ENCODE measurements around the gene RHAG.

Gene RHAG

DNA sequence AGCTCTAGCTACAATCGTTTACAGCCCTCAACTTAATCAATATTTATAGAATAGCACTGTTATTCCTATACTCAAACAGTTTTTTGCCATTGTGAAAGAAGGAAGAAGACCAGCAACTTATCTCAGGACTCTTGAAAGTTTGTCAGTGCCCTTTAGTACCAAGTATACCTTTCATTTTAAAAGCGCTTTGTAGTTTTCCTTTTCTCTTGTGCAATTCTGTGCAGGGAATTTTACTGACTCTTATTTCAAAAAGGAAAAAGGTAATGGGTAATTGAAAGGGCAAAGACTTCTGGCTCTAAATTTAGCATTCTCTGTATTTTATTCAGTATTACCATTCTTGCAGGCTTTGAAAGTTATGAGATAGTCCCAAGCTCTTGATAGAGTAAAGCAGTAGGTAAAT is 16.8 kb upstream of the RHAG start:
- 89% methylated on average over 2 of the region's 2 CpGs for WGBS
- no peaks in the 10 kb centered on the region for H3K4me1 ChIP-seq (ENCODE audit: insufficient read depth, low read length)
- no peaks in the 10 kb centered on the region for H3K27me3 ChIP-seq (ENCODE audit: insufficient read depth, low read length)
- no peak overlapping the region for H3K4me3 ChIP-seq (ENCODE audit: low read length)
- no peak overlapping the region for H3K9ac ChIP-seq (ENCODE audit: low read depth, low read length)
- no peaks in the 10 kb centered on the region for H3K36me3 ChIP-seq (ENCODE audit: insufficient read depth, low read length)
- H3K9me3 ChIP-seq (ENCODE audit: insufficient read depth, low read depth, low read length), result no peaks in the 10 kb centered on the region
- no peak overlapping the region for H3K27ac ChIP-seq (ENCODE audit: low read depth, low read length)

GRCh38 chr6:49651239-49651638 is 14.6 kb upstream of the RHAG start:
- H3K9me3 ChIP-seq (ENCODE audit: insufficient read depth, low read depth, low read length), result no peaks in the 10 kb centered on the region
- H3K27ac ChIP-seq (ENCODE audit: low read depth, low read length), result no peak overlapping the region
- H3K27me3 ChIP-seq (ENCODE audit: insufficient read depth, low read length), result no peaks in the 10 kb centered on the region
- H3K4me3 ChIP-seq (ENCODE audit: low read length), result no peak overlapping the region
- no peak overlapping the region for H3K9ac ChIP-seq (ENCODE audit: low read depth, low read length)
- H3K36me3 ChIP-seq (ENCODE audit: insufficient read depth, low read length), result no peaks in the 10 kb centered on the region
- 100% methylated on average over 2 of the region's 2 CpGs for WGBS
- no peaks in the 10 kb centered on the region for H3K4me1 ChIP-seq (ENCODE audit: insufficient read depth, low read length)

DNA sequence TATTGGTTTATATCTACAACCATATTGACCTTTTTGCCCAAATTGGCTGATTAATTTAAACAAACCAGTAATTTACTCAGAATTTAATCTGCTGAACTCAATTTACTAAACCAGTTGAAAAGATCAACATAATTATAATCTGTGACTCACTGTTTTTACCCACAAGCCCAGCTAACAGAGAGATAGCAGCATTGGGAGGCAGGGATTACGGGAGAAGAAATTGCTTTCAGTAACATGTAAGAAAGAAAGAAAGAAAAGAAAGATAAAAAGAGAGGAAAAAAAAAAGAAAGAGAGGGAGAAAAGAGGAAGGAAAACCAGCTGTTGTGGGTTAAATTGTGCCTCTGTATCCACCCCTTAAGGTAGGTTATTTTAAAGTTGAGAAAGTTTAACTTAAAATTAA is 13.3 kb upstream of the RHAG start:
- Histone ChIP-seq H3K36me3 (ENCODE audit: insufficient read depth, low read length) (no peaks in the 10 kb centered on the region), H3K4me3 (ENCODE audit: low read length) (no peak overlapping the region), H3K27me3 (ENCODE audit: insufficient read depth, low read length) (no peaks in the 10 kb centered on the region), H3K27ac (ENCODE audit: low read depth, low read length) (no peak overlapping the region), H3K9me3 (ENCODE audit: insufficient read depth, low read depth, low read length) (no peaks in the 10 kb centered on the region), H3K4me1 (ENCODE audit: insufficient read depth, low read length) (no peaks in the 10 kb centered on the region), H3K9ac (ENCODE audit: low read depth, low read length) (no peak overlapping the region)
- WGBS, result 92% methylated on average over 1 of the region's 1 CpG

DNA sequence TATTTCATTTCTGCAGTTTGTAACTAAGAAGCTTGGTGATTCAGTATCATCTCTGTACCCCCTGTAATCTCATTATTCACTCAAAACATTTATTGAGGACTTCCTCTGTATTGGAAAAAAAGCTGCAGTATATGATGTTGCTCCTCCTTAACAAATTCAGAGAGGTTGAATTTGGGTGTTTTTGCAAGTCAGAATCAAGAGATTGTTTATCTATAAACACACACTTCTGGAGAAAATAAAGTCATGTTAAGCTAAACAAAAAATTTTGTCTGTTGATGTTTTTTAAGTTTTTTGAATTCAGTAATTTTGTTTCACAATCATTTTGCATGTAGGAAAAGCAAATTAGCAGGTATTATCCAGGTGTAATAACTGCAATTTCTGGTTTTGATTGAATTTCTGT is 11.4 kb upstream of the RHAG start:
- no peak overlapping the region for H3K4me3 ChIP-seq (ENCODE audit: low read length)
- no peaks in the 10 kb centered on the region for H3K4me1 ChIP-seq (ENCODE audit: insufficient read depth, low read length)
- no peak overlapping the region for H3K27ac ChIP-seq (ENCODE audit: low read depth, low read length)
- no peaks in the 10 kb centered on the region for H3K9me3 ChIP-seq (ENCODE audit: insufficient read depth, low read depth, low read length)
- H3K9ac ChIP-seq (ENCODE audit: low read depth, low read length), result no peak overlapping the region
- H3K36me3 ChIP-seq (ENCODE audit: insufficient read depth, low read length), result no peaks in the 10 kb centered on the region
- no peaks in the 10 kb centered on the region for H3K27me3 ChIP-seq (ENCODE audit: insufficient read depth, low read length)

GRCh38 chr6:49647476-49647875 is 10.8 kb upstream of the RHAG start:
- Histone ChIP-seq H3K4me3 (ENCODE audit: low read length) (no peak overlapping the region), H3K9me3 (ENCODE audit: insufficient read depth, low read depth, low read length) (no peaks in the 10 kb centered on the region), H3K36me3 (ENCODE audit: insufficient read depth, low read length) (no peaks in the 10 kb centered on the region), H3K4me1 (ENCODE audit: insufficient read depth, low read length) (no peaks in the 10 kb centered on the region), H3K9ac (ENCODE audit: low read depth, low read length) (no peak overlapping the region), H3K27ac (ENCODE audit: low read depth, low read length) (no peak overlapping the region), H3K27me3 (ENCODE audit: insufficient read depth, low read length) (no peaks in the 10 kb centered on the region)
- 93% methylated on average over 2 of the region's 2 CpGs for WGBS

DNA sequence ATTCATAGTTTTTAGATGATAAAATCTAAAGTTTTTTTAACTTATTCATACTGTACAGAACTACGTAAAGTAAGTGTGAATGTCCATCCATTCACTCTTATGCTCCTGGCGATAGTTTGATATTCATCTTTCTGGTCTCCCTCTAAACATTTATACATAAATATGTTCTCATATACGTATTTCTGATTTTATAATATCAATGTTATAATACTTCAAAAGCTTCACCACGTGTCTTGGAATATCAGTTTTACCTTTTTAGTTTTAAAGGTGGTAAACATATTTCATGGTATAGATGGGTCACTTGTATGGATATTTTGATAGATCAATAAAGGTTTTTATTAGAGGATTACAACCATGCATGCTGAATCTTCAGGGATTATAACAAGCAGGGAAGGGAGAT is 10.3 kb upstream of the RHAG start:
- no peak overlapping the region for H3K27ac ChIP-seq (ENCODE audit: low read depth, low read length)

GRCh38 chr6:49646130-49646824 is 9.6 kb upstream of the RHAG start:
- no peak overlapping the region for H3K4me3 ChIP-seq (ENCODE audit: low read length)
- WGBS, result 97% methylated on average over 3 of the region's 3 CpGs
- H3K9ac ChIP-seq (ENCODE audit: low read depth, low read length), result no peak overlapping the region
- H3K9me3 ChIP-seq (ENCODE audit: insufficient read depth, low read depth, low read length), result no peaks in the 10 kb centered on the region
- no peak overlapping the region for H3K27ac ChIP-seq (ENCODE audit: low read depth, low read length)
- no peaks in the 10 kb centered on the region for H3K4me1 ChIP-seq (ENCODE audit: insufficient read depth, low read length)
- H3K27me3 ChIP-seq (ENCODE audit: insufficient read depth, low read length), result no peaks in the 10 kb centered on the region
- H3K36me3 ChIP-seq (ENCODE audit: insufficient read depth, low read length), result no peaks in the 10 kb centered on the region

More for the DNA sequence above, 10.3 kb upstream of the RHAG start:
- Histone ChIP-seq H3K9me3 (ENCODE audit: insufficient read depth, low read depth, low read length) (no peaks in the 10 kb centered on the region), H3K36me3 (ENCODE audit: insufficient read depth, low read length) (no peaks in the 10 kb centered on the region), H3K9ac (ENCODE audit: low read depth, low read length) (no peak overlapping the region), H3K27me3 (ENCODE audit: insufficient read depth, low read length) (no peaks in the 10 kb centered on the region), H3K4me1 (ENCODE audit: insufficient read depth, low read length) (no peaks in the 10 kb centered on the region), H3K4me3 (ENCODE audit: low read length) (no peak overlapping the region)
- 93% methylated on average over 3 of the region's 4 CpGs for WGBS

DNA sequence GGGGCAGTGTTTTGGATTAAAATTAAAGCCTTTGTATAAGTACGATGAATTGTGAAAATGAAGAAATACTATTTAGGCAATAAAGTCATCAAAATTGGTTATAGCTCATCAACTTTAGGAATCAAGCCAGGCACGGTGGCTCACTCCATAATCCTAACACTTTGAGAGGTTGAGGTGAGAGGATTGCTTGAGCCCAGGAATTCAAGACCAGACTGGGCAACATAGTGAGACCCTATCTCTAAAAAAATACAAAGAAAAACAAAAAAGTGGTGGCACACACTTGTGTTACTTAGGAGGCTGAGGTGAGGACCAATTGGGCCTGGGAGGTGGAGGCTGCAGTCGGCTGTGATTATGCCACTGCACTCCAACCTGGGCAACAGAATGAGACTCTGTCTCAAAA is 8.5 kb upstream of the RHAG start:
- Histone ChIP-seq H3K4me1 (ENCODE audit: insufficient read depth, low read length) (no peaks in the 10 kb centered on the region), H3K36me3 (ENCODE audit: insufficient read depth, low read length) (no peaks in the 10 kb centered on the region)
- 96% methylated on average over 2 of the region's 3 CpGs for WGBS

DNA sequence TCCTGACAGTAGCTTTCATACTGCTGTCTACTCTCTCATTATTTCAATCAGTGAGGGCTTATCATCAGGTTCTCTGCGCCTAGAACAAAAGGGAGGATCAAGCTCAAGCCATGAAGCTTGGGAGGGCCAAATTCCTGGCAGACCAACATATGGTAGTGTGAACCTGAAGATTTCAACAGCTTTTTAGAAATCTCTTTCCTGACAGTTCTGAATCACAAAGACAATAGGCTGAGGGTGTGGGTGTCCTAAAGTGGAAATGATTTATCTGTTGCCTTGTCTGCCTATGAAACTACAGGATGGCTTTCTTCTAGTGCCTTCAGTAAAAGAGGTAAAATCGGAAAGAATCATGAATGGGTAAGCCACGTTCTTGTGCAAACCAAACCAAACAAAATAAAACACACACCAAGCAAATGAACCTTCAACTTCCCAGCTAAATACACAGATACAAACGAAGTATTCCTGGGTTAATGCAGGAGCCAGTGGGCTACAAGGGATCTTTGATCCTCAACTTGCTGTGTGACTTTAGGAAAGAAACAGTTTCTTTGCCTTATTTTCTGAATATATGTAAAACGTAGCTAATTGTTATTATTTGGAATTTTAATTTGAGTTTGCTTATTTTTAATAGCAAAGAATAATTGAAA is 2.7 kb upstream of the RHAG start:
- no peaks in the 10 kb centered on the region for H3K9me3 ChIP-seq (ENCODE audit: insufficient read depth, low read depth, low read length)
- 84% methylated on average over 5 of the region's 5 CpGs for WGBS
- H3K36me3 ChIP-seq (ENCODE audit: insufficient read depth, low read length), result no peaks in the 10 kb centered on the region
- H3K4me1 ChIP-seq (ENCODE audit: insufficient read depth, low read length), result no peaks in the 10 kb centered on the region
- no peaks in the 10 kb centered on the region for H3K27me3 ChIP-seq (ENCODE audit: insufficient read depth, low read length)
- H3K9ac ChIP-seq (ENCODE audit: low read depth, low read length), result no peak overlapping the region
- H3K27ac ChIP-seq (ENCODE audit: low read depth, low read length), result no peak overlapping the region
- H3K4me3 ChIP-seq (ENCODE audit: low read length), result no peak overlapping the region

More for the DNA sequence above, 8.5 kb upstream of the RHAG start:
- H3K4me3 ChIP-seq (ENCODE audit: low read length), result no peak overlapping the region
- H3K27ac ChIP-seq (ENCODE audit: low read depth, low read length), result no peak overlapping the region
- no peaks in the 10 kb centered on the region for H3K27me3 ChIP-seq (ENCODE audit: insufficient read depth, low read length)
- H3K9ac ChIP-seq (ENCODE audit: low read depth, low read length), result no peak overlapping the region
- no peaks in the 10 kb centered on the region for H3K9me3 ChIP-seq (ENCODE audit: insufficient read depth, low read depth, low read length)

DNA sequence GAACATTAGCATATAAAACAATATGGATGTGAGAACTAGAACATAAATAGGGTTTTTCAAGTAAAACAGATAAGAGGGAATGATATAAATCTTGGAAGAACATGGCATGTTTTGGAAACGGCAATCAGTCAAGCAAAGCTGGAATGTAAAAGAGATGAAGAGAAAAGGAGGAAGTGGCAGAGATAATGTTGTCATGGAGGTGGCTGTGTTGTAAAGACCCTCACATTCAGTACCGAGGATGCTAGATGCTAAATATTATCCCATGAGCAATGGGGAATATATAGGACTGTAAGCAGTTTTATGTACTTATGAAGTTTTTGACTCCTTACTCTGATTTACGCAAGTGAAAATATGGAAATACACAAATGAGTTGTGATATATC is 702 bp upstream of the RHAG start:
- H3K9ac ChIP-seq (ENCODE audit: low read depth, low read length), result no peak overlapping the region
- H3K9me3 ChIP-seq (ENCODE audit: insufficient read depth, low read depth, low read length), result no peaks in the 10 kb centered on the region
- no peaks in the 10 kb centered on the region for H3K36me3 ChIP-seq (ENCODE audit: insufficient read depth, low read length)
- H3K27me3 ChIP-seq (ENCODE audit: insufficient read depth, low read length), result no peaks in the 10 kb centered on the region
- whole genome bisulfite sequencing, result 88% methylated on average over 3 of the region's 3 CpGs
- H3K4me3 ChIP-seq (ENCODE audit: low read length), result no peak overlapping the region
- H3K27ac ChIP-seq (ENCODE audit: low read depth, low read length), result no peak overlapping the region
- H3K4me1 ChIP-seq (ENCODE audit: insufficient read depth, low read length), result no peaks in the 10 kb centered on the region

GRCh38 chr6:49635978-49636712 is 494 bp downstream of the RHAG start:
- no peak overlapping the region for H3K9ac ChIP-seq (ENCODE audit: low read depth, low read length)

More at GRCh38 chr6:49635978-49636712, 494 bp downstream of the RHAG start:
- Histone ChIP-seq H3K27ac (ENCODE audit: low read depth, low read length) (no peak overlapping the region), H3K27me3 (ENCODE audit: insufficient read depth, low read length) (no peaks in the 10 kb centered on the region), H3K9me3 (ENCODE audit: insufficient read depth, low read depth, low read length) (no peaks in the 10 kb centered on the region), H3K4me1 (ENCODE audit: insufficient read depth, low read length) (peaks cover 3% of the 10 kb centered on the region; the same call in 1 of the 2 replicates), H3K4me3 (ENCODE audit: low read length) (no peak overlapping the region), H3K36me3 (ENCODE audit: insufficient read depth, low read length) (no peaks in the 10 kb centered on the region)
- 98% methylated on average over 5 of the region's 5 CpGs for WGBS
